ENCODE measurements around the gene TNRC6C.
"Not testable (repeated sequence)": the region's sequence is repeated elsewhere in the genome, so short reads cannot be mapped to it uniquely, and the experiment has no call there.

TNRC6C gene

GRCh38 chr17:78048346-78049292, 90.1 kb downstream of the TNRC6C start:
- DNase-seq, result no peak

DNA sequence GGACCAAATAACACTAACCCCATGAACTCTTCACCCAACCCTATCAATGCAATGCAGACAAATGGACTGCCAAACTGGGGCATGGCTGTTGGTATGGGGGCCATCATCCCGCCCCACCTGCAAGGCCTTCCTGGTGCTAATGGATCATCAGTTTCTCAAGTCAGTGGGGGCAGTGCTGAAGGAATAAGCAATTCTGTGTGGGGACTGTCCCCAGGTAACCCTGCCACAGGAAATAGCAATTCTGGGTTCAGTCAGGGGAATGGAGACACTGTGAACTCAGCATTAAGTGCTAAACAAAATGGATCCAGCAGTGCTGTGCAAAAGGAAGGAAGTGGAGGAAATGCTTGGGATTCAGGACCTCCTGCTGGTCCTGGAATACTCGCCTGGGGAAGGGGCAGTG, 91.1 kb downstream of the TNRC6C start:
- no peak for DNase-seq

DNA sequence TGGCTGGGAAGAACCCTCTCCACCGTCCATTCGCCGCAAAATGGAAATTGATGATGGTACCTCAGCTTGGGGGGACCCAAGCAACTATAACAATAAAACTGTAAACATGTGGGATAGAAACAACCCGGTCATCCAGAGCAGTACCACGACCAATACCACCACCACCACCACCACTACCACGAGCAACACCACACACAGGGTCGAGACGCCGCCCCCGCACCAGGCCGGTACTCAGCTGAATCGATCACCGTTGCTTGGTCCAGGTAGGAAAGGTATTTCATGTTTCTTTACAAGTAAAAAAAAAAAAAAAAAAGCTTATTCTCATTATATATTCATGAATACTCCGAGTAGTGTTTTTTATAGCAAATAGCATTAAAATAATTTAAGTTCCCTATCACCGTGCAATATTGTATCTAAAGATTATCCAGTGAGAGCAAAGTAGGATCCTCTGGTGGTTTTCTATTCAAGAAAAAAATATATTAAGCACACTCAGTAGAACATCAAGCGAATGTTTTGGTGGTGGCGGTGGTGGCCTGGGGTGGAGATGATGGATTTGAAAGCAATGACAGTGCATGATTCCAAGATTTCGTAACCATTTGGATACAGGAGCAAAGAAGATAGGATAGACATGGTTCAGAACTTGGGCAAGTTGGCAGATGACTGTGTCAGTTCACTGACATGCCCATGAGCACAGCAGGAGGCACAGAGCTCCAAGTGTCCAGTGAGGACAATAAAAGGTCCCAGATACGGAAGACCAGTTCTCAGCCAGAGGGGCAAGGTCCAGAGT, 92.9 kb downstream of the TNRC6C start:
- DNase-seq, result no peak

- no peak for DNase-seq
These were observed 95.4 kb downstream of the TNRC6C start for GRCh38 chr17:78053777-78054468.

DNA sequence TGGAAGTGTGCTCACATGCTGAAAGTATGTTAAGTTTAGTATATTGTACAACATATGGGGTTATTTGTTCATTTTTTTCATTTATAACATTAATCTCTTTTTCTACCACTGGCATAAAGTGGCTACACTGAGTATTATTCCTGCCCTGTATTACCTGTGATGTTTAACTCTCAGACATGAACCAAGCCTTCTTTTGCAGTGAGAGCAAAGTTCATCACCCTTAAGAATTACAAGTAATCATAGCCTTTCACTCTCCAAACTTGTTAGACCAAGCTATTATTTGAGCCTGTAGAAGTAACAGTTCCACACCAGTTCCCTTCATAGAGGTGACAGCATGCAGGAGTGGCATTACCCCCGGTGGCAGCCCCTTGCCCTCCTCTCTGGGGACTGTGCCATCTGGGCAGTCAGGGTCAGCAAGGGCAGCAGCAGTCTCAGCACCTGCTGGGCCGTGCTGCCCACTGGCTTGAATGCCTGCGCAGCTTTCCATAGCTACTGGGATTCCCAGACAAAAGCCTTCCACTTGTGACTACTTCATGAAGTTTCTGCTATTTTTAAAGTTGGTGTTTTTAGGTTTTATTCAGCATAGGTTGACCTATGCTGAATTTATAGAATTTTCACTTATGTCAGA, 98.7 kb downstream of the TNRC6C start:
- no peak for DNase-seq

GRCh38 chr17:78058001-78058400, 99.5 kb downstream of the TNRC6C start:
- no peak for DNase-seq

GRCh38 chr17:78058581-78058980, 100.1 kb downstream of the TNRC6C start:
- DNase-seq, result no peak

GRCh38 chr17:78062596-78062995, 104.1 kb downstream of the TNRC6C start:
- no peak for DNase-seq

GRCh38 chr17:78063489-78063888, 105.0 kb downstream of the TNRC6C start:
- peak in 1 of 5 experiments; percentile 73 for DNase-seq

DNA sequence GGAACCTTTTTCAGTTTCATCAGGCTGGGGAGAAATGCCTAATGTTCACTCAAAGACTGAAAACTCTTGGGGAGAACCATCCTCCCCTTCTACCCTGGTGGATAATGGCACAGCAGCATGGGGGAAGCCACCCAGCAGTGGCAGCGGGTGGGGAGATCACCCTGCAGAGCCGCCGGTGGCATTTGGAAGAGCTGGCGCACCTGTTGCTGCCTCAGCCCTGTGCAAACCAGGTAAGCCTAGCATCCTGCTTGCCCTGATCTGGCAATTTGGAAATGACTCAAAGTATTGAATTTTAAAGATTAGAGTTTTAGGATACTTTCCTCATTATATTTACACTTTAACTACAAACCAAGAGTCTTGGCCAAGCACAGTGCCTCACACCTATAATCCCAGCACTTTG, 106.2 kb downstream of the TNRC6C start:
- no peak for DNase-seq

DNA sequence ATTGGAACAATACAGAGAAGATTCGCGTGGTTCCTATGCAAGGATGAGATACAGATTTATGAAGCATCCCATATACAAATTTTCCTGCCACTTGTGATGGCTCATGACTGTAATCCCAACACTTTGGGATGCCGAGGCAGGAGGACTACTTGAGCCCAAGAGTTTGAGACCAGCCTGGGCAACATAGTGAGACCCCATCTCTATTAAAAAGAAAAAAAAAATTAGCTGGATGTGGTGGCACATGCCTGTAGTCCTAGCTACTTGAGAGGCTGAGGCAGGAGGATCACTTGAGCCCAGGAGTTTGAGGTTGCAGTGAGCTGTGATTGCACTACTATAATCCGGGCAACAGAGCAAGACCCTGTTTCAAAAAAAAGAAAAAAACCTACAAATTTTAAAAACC, 108.5 kb downstream of the TNRC6C start:
- not testable (repeated sequence) for DNase-seq

DNA sequence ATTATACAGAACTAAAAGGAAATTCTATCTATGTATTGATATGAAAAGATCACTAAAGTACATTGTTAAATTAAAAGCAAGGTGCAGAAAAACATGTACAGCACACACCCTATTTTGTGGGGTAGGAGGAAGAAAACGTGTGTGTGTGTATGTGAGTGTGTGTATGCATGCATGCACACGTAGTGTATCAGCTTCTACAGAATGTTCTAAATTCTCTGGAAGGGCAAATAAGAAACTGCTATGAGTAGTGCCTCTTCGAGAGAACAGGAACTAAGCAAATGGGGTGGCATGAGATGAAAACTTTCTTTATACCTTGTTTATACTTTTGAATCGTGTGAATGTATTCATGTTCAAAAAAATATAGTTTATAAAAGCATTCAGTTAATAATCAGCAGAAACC, 111.2 kb downstream of the TNRC6C start:
- peak in 1 of 5 experiments; percentile 88 for DNase-seq

- DNase-seq, result no peak
These were observed 114.5 kb downstream of the TNRC6C start for GRCh38 chr17:78072961-78073360.

DNA sequence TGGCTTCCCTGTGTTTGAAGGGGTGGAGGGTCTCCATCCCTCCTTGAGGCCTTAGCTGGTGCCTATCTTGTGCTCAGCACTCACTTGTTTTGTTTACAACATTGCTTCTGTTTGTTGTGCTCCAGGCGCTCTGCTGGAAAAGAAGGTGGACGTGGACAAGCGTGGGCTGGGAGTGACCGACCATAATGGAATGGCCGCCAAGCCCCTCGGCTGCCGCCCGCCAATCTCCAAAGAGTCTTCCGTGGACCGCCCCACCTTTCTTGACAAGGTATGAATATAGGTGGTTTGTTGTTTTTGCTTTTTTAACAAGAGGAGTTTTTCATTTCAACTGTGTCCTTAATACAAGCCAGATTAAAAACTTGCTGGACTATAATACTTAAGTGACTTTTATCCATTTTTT, 116.5 kb downstream of the TNRC6C start:
- no peak for DNase-seq

DNA sequence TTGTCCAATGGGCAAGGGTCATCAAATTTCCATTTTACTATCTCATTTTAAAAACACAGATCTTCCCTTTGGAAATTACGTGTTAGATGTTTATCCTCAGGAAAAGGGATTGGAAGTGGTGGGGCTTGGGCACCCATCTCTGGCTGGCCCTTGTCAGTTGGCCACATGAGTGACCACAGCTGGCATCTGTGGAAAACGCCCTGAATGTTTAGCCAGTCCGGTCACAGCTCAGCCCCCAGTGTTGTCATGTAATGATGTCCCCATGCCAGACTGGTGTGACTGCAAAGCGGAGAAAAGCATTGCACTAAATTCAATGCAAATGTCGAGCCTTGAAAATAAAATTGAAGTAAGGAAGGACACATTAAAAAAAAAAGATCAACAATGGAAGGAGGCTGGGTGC, 117.0 kb downstream of the TNRC6C start:
- no peak for DNase-seq

GRCh38 chr17:78079253-78079652, 120.8 kb downstream of the TNRC6C start:
- DNase-seq, result no peak

DNA sequence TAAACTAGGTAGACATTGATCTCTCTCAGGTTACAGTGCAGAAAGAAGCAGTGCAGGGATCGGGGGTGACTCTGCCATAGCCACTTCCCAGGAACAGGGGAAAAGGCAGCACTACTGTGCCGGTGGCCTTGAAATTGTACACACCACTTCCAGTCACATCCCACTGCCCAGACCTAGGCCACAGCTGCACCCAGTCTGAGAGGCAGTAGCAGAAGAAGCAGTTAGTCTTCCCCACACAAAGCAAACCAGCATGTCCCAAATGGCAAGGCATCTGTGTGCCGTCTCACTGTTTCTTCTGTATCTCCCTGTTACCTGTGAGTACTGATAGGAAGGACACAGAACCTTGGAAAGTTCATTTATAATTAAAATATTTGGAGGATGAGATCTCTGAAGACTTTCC, 123.0 kb downstream of the TNRC6C start:
- no peak for DNase-seq

DNA sequence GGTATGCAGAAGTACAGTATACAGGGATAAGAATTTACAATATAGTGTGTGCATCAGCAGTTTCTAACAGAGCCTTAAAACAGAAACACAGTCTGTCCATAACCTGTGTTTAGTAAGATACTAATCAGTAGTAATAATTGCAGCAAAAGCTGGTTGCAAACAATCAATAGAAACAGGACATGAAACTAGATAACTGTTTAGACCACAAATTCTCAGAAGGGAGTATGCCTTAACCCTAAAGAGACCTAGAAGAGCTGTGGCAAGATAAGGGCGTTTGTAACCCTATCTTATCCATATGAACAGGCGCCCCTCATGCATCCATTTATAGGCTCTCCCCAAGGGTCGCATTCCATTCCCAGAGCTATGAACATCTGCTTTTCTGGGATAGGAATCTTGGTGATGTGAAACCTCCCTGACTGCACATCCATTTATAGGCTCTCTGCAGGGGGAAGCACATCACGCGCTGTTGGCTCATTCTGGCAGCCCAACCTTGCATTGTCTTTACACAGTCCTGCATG, 123.9 kb downstream of the TNRC6C start:
- peak in 1 of 5 experiments; percentile 33 for DNase-seq

- DNase-seq, result no peak
These were observed 124.5 kb downstream of the TNRC6C start for GRCh38 chr17:78082988-78083387.

DNA sequence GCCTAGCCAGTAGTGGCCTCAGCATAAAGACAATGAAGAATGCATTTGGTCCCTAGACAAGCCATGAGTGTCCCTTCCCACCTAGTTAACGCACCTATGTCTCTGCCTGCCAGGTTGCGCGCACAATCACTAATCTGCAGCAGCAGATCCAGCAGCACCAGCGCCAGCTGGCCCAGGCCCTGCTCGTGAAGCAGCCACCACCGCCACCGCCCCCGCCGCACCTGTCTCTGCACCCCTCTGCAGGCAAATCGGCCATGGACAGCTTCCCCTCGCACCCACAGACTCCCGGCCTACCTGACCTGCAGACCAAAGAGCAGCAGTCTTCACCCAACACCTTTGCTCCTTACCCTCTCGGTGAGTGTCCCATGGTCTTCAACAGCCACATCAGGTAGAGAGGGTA, 128.2 kb downstream of the TNRC6C start:
- DNase-seq, result no peak

DNA sequence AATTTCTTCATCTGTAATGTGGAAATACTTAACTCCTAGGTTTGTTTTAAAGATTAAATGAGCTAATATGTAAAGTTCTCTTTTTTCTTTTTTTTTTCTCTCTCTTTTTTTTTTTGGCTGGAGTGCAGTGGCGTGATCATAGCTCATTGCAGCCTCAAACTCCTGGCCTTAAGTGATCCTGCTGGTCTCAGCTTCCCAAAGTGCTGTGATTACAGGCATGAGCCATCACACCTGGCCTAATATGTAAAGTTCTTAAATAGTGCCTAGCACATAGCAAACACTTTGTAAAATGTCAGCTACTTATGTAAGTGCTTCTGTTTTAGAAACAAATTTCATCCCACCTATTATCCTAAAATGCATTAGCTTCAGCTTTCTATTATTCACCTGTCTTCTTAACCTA, 130.0 kb downstream of the TNRC6C start:
- DNase-seq, result no peak

GRCh38 chr17:78089576-78090281, 131.2 kb downstream of the TNRC6C start:
- no peak for DNase-seq

All from T-helper 2 cell (primary cell).